ENCODE measurements around the gene SUPT20HL1.
"Not testable (repeated sequence)": the region's sequence is repeated elsewhere in the genome, so short reads cannot be mapped to it uniquely, and the experiment has no call there.

Gene SUPT20HL1

DNA sequence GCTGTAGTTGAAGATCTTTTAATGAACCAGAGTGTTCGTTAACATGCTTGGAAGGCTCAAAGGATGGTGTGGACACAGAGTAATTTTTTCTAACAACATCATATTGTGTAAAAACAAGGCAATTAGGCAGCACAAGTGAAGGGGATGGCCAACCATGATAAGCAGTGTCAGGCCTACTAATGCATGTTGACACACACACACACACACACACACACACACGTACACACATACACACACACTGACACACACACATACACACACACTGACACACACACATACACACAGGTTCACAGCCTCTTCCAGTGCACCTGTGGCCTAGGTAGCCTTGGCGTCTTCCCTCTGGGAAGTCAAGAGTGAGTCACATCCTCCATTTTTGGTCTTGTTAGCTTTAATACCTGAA, at the start of gene SUPT20HL1:
TSS of gene SUPT20HL1 (plus strand) at position 368 of the 400 bp plus-strand sequence. CDS start 2,122 bp downstream, outside the sequence.
- DNase-seq (ENCODE audit: low read depth in 2 of 2, low spot score in 1 of 2): no peak

DNA sequence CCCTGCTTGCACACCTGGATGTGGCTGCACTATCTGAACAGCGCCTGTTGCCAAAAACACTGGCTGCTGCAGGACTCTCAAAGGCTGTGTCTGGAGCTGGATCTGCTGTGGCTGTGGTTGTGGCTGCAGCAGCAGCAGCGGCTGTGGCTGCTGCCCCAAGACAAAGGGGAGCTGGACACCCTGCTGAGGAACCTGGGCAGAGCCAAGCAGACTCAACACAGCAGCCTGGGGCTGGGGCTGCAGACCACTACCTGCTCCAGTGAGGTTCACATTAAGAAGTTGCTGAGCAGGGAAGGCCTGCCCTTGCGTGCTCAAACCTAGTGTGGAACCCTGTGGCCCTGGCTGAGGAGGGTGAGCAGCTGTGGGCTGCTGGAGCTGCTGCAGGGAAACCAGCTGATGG, 49.5 kb upstream of the SUPT20HL1 start:
- not testable (repeated sequence) for DNase-seq (ENCODE audit: low read depth in 2 of 2, low spot score in 1 of 2)

DNA sequence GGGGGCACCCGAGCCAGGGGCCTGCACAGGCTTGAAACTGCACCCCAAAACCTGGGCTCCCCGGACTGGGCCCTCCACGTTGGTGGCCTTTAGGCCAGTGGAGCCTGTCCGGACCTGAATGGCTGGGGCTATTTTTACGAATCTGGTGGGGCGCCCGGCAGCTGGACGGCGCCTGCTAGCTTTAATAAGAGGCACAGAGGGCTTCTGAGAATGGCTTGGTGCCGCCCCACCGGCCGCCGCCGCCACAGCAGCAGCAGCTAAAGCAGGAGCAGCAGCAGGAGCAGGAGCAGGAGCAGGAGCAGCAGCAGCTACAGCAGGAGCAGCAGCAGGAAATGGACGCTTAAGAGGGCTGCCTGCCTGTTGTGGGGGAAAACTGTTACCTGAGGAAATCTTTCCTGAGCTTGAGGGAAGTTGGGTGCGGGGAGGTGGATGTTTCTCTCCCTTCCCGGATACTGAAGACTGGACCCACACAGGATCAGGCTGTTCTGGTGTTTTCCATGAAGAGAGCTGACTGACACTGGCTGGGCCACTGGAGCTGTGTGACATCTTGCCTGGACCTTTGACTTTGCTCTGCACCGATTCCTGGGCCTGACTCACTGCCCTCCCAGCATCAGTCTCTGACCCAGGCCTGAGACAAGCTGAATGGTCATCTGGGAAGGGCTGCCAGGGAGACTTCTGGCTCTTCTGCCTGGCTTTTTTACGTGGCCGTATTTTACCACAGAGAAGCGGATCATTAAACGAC, 48.8 kb upstream of the SUPT20HL1 start:
- not testable (repeated sequence) for DNase-seq (ENCODE audit: low read depth in 2 of 2, low spot score in 1 of 2)

DNA sequence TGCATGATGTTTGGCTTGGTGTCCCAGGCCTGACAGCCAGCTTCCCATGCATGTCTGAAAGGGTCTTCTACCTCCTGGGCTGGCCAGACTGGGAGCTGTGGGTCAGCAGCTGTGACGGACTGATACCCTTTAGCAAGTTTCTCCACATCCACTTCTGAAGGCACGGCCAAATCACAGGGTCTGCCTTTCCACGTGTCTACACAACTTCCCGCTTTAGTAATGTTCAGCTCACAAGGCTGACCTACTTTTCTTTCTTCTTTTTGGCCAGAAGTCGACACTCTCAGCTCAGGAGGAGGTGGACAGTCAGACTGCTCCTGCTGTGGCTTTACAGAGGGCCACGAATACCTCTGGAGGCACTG, 48.2 kb upstream of the SUPT20HL1 start:
- not testable (repeated sequence) for DNase-seq (ENCODE audit: low read depth in 2 of 2, low spot score in 1 of 2)

DNA sequence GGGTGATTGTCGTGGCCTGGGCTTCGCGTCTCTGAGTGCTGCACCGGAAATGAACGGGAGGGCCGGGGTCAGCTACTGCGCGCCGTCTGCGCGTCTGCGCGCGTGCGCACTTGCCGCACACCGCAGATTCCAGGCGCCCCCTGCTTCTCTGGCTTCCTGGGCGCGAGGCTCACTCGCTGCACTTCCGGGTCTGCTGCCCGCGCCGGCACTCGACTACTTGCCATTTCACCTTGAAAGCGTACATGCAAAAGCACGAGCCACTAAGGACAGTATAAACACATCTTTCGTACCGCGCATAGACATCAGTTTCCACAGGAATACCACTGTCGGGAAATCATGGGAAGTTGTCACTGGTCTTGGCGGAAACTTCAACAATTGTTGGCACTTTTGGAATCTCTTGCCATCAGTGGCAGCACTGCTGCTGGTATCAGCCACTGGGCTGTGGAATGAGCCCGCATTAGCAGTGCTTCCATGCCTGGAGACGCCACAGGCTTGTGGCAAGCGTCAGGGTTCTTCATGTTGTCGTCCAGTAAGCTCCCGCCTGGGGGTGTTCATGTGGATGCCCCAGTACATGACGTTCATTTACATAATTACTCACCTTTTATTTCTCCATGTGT, 46.3 kb upstream of the SUPT20HL1 start, which contains the start of gene SUPT20HL2:
TSS of gene SUPT20HL2 (minus strand) at position 51 of the 617 bp plus-strand sequence. CDS start 754 bp downstream, outside the sequence.
- no peak for DNase-seq (ENCODE audit: low read depth in 2 of 2, low spot score in 1 of 2)

DNA sequence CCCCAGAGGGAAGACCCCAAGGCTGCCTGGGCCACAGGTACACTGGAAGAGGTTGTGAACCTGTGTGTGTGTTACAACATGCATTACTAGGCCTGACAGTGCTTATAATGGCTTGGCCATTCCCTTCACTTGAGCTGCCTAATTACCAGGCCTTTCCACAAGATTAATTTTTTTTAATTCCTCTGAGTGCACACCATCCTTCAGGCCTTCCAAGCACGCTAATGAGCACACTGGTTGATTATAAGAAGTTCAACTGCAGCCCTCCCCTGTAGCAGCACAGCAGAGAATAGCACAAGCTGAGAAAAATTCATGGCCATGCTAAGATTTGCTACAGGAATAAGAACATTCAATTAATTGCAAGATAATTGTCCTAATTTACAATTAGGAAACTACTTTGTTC, 44.3 kb upstream of the SUPT20HL1 start:
- DNase-seq (ENCODE audit: low read depth in 2 of 2, low spot score in 1 of 2): no peak

DNA sequence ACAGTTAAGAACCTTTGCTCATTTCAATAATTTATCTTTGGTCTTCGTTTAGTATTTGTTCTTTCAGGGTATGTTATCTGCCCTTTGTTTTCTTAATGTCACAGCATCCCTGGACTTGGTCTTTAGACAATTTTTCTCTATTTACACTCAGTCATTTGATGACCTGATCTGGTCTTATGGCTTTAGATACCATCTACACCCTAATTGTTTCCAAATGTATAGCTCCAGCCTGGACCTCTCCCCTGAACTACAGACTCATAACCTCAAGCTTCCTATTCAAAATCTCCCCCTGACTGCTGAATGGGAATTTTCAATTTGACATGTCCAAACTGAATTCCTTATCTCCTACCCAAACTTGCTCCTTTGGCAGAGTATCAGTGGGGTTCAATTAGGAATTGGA, 42.9 kb upstream of the SUPT20HL1 start:
- no peak for DNase-seq (ENCODE audit: low read depth in 2 of 2, low spot score in 1 of 2)

DNA sequence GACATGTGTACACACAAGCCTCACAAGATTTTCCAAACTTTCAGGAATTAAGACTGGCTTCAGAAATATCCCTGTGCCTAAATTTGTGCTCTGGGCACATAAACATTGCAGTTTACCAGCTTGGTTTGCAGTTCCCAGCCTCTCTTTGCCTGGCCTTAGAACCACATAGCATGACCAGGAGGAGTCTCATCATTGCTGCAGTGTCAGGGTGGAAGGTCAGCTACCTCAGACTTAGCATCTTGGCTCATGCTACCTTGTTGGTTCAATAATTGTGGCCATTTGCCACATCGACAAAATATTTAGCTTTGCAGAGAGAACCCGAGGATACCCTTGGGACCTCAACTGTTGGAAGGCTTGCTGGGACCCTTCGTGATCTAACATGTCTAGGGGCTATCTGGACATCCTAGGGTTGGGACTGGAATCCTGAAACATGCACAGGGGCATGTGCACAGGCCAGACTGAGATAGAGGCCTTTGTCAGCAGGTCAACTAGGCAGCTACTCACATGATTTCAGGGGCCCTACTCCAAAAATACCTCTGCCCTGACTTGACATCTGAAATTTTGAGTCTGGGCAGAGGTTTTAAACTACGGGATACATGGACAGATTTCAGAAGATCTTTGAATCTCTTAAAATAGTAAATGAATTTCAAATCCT, 38.6 kb upstream of the SUPT20HL1 start:
- no peak for DNase-seq (ENCODE audit: low read depth in 2 of 2, low spot score in 1 of 2)

DNA sequence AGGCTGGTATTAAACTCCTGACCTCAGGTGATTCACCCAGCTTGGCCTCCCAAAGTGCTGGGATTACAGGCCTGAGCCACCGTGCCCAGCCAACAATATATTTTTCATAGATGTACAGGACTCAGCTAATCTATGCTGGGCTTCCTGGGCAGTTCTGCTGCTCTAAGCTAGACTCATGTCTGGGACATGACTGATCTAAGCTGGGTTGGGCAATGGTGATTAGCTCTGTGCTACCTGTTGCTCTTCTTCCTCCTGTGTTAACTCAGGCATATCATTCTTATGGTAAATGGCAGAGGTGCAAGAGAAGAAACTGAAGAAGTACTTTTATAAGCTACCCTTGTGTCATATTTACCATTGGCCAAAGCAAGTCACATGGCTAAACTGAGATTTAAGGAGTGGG, 35.2 kb upstream of the SUPT20HL1 start:
- DNase-seq (ENCODE audit: low read depth in 2 of 2, low spot score in 1 of 2): no peak

DNA sequence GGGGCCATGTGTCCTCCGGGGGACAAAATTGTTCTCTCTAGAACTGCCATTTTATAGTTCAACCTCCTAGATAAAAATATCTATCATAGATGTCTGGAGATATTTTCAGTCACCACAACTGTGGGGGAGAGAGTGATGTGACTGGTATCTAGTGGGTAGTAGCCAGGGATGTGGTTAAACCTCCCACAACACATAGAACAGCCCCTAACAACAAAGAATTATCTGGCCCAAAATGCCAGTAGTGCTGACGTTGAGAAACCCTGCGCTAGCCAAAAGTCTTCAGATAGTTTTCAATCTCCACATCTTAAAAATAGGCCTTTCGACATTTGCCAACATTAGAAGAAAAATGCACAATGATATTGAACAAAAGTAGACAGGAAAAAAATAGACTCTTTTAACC, 27.6 kb upstream of the SUPT20HL1 start:
- no peak for DNase-seq (ENCODE audit: low read depth in 2 of 2, low spot score in 1 of 2)

DNA sequence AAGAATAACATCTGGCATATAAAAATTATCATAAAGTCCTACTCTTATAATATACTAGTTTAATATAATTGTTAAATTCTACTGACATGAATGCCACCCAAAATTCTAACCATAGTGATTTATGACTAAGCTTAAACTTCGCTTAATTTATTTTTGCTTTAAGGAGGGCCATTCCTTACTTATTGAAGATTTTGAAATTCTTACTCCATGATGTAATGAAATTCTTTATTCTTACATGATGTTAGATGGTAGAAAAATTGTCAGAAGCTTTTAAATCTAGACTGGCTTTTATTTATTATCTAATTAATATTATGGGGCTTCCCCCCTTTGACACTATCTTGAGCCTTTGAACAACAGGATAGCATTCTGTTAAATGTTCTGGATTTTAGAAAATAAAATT, 27.1 kb upstream of the SUPT20HL1 start:
- no peak for DNase-seq (ENCODE audit: low read depth in 2 of 2, low spot score in 1 of 2)

DNA sequence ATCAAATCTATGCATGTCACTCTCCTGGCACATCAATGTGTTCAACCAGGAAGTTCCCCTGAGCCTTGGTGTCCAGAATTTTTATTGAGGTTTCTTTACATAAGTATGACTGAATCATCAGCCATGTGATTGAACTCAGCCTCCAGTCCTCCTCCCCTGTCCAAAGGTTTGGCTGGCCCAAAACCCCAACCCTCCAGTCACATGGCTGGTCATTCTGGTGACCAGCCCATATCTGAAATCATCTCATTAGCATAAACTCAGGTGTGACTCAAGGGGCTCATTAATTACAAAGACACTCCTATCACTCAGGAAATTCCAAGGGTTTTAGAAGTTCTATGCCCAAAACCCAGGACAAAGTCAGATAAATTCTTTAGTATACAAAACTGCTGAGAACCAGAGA, 26.0 kb upstream of the SUPT20HL1 start:
- no peak for DNase-seq (ENCODE audit: low read depth in 2 of 2, low spot score in 1 of 2)

DNA sequence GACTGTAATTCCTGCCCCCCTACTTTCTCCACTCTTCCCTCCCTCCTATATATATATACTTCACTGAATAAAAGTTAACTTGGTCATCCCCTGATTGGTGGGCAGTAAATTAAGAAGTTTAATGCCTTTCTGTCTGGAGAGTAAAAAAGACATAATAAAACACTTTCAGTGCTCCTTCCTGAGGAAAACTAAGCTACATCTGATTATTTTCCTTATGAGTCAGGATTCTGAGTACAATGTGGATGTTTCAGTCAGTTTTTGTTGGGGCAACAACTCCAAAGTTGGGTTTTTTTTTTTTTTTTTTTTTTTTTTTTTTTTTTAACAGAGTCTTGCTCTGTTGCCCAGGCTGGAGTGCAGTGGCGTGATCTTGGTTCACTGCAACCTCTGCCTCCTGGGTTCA, 24.6 kb upstream of the SUPT20HL1 start:
- DNase-seq (ENCODE audit: low read depth in 2 of 2, low spot score in 1 of 2): no peak

DNA sequence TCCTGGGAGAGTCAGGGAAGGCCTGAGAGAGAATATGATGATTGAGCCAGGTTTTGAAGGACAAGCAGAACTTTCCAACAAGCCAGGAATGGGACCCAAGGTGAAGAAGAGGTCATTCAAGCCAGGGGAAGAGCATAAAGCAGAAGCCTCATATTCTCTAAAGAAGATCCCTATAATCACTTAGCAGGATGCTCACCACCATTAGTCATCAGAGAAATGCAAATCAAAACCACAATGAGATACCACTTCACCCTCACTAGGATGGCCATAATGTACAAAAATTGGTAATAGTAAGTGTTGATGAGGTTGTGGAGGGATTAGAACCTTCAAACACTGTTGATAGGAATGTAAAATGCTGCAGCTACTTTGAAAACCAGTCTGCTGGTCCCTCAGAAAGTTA, 20.5 kb upstream of the SUPT20HL1 start:
- DNase-seq (ENCODE audit: low read depth in 2 of 2, low spot score in 1 of 2): no peak

DNA sequence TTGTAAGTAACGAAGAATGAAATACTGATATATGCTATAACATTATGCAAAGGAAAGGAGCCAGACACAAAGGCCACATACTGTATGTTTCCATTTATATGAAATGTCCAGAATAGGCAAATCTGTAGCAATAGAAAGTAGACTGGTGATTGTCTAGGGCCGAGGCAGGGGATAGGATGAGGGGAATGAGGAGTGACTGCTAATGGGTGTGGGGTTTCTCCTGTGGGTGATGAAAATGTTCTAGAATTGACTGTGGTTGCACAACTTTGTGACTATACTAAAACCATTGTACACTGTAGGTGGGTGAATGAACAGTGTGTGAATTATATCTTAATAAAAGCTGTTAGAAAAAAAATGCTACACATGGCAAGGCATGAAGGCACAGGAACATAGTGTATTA, 19.9 kb upstream of the SUPT20HL1 start:
- no peak for DNase-seq (ENCODE audit: low read depth in 2 of 2, low spot score in 1 of 2)

DNA sequence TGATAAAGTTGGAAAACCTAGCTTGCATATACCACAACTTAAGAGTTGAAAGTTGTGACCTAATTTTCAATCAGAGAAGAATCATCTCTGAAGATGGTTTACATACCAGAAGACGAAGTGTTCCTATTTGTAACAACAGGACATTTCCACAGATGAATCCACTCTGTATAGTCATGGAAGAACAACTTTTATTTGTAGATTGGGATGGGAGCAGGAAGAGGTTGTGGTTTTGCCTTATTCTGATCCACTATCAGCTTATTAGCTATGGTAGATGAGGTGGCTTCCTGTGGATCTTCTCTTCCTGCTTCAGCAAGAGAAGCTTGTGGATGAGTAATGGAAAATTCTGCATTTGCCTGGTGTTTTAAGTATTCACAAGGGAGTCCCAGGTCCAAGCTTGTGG, 18.6 kb upstream of the SUPT20HL1 start:
- DNase-seq (ENCODE audit: low read depth in 2 of 2, low spot score in 1 of 2): no peak

DNA sequence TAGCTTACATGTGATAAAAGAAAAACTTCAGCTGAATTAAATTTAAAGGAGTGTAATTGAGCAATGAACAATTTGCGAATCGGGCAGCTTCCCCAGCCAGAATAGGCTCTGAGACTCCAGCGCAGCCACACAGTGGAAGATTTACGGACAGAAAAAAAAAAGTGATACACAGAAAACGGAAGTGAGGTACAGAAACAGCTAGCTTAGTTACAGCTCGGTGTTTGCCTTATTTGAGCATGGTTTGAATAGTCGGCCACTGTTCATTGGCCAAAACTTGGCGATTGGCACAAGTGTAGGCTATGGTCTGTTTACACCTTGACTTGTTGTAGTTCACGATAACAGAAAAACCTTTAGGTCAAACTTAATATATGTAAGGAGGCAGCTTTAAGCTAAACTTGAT, 16.7 kb upstream of the SUPT20HL1 start:
- DNase-seq (ENCODE audit: low read depth in 2 of 2, low spot score in 1 of 2): no peak

DNA sequence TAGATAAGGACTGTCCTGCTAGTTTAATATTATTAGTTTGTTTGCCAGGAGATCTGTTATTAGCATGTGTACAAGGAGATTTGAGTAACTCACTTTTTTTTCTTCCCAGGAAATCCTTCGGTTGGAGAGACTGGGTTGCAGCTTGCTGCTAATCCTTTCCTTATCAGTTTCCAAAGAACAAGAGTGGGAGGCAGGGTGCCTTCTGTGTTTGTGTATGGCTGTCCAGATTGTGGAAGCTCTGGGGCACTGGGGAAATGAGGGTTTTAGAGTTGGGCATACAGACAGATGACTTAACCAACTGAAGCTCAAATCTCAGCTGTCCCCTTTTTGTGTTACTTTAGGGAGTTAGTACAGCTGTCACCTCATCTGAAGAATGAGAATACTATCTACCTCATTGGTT, 12.6 kb upstream of the SUPT20HL1 start:
- DNase-seq (ENCODE audit: low read depth in 2 of 2, low spot score in 1 of 2): no peak

DNA sequence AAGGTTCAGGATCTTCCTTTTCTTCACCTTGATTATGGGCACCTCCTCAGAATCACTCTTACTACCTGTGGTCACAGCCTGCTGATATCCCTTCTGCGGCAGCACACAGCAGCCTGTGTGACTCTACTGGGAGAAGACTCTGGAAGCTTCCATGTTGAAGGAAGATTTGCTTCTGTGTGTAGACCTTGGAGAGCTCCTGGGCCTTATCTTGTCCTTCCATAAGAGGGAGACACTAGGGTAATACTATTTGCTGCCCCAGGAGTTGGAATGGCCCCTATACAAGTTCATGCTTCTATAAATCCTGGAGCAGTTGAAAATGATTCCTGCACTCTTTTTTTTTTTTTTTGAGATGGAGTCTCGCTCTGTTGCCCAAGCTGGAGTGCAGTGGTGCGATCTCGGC, 10.2 kb upstream of the SUPT20HL1 start:
- no peak for DNase-seq (ENCODE audit: low read depth in 2 of 2, low spot score in 1 of 2)

DNA sequence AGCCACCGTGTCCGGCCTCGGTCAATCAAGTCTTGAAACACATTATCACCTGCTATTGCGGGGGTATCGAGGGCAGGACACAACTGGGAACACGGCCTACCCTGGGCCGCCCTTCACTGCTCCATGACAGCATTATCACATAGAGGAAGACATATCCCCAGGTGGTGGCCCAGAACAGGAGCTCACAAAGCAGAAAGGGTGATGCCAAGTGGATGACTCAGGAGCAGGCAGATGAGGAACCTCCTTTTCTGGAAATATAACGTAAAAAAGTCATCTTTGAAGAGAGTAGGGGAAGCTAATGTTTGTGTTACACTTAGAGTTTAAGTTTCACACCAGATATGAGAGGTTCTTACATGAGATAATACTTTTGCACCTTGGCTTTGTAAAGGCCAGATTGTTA, 5.3 kb upstream of the SUPT20HL1 start:
- DNase-seq (ENCODE audit: low read depth in 2 of 2, low spot score in 1 of 2): no peak

DNA sequence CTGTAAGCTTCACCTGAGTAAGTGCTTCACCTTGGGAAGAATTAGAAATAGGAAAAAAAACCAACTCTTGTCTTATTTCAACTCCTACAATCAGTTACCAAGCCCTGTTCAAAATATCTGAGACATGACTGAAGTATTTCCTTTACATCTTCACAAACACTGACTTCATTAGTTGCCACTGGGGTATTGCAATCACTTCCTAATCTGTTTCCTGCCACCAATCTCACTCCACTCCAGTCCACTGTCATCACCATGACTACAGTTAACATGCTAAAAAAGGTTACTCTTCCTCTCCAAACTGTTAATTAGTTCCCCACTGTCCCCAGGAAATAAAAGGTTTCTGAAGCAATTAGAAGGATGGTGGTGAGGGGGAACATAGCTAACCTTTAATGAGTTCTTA, 3.3 kb upstream of the SUPT20HL1 start:
- DNase-seq (ENCODE audit: low read depth in 2 of 2, low spot score in 1 of 2): no peak

DNA sequence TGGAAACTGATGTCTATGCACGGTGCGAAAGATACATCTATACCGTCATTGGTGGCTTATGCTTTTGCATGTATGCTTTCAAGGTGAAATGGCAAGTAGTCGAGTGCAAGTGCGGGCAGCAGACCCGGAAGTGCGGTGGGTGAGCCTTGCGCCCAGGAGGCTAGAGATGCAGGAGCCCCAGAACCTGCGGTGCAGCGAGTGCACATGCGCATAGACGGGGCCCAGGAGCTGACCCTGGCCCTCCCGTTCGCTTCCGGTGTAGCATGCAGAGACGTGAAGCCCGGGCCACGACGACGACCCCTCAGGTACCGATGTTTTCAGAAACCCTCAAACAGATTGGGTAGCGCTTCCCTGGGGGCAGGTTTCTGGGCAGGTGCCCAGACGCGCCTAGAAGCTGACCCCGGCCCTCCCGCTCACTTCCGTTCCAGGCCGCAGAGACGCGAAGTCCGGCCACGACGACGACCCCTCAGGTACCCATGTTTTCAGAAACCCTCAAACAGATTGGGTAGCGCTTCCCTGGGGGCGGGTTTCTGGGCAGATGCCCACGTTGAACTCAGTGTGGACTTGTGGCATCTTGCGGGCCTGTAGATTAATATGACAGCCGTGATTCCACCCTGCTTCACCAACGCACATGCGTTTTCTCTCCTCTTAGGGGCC, 1.8 kb downstream of the SUPT20HL1 start:
- DNase-seq (ENCODE audit: low read depth in 2 of 2, low spot score in 1 of 2): not testable (repeated sequence)

All from stimulated activated CD8-positive, alpha-beta memory T cell treated with anti-CD3 and anti-CD28 coated beads, Interleukin-4, amount 100 ng/mL, for 1 hour (primary cell).